H9 (cell line): ENCODE measurements around the gene SERINC1. TPM values are rescaled to one million over a fixed set of nuclear protein-coding genes. Genes with fewer than 3 reads are reported as not detected.

Source experiments
- DNase-seq: peaks from one replicate; pipeline ENCODE4 v3.0.0-alpha.2; 2017
- H2AFZ ChIP-seq: one replicate; pipeline ENCODE4 v1.6.1; 2013; ENCODE audit warnings: mild to moderate bottlenecking, low read length, control low read depth, moderate library complexity
- H2AK5ac ChIP-seq: 2 replicates; pipeline ENCODE4 v1.6.1; 2013; ENCODE audit warnings: low read length, control low read depth, mixed read lengths; ENCODE audit not compliant: insufficient read length
- H2BK120ac ChIP-seq: one replicate; pipeline ENCODE4 v1.6.1; 2013; ENCODE audit warnings: low read depth, mild to moderate bottlenecking, low read length, control low read depth, inconsistent platforms; ENCODE audit not compliant: poor library complexity, severe bottlenecking
- H2BK12ac ChIP-seq: 2 replicates; pipeline ENCODE4 v1.6.1; 2013; ENCODE audit warnings: low read length, control low read depth, mixed read lengths, low read depth; ENCODE audit not compliant: insufficient read length
- H2BK15ac ChIP-seq: 2 replicates; pipeline ENCODE4 v1.6.1; 2013; ENCODE audit warnings: low read depth, low read length, control low read depth
- H2BK20ac ChIP-seq: one replicate; pipeline ENCODE4 v1.6.1; 2013; ENCODE audit warnings: low read depth, mild to moderate bottlenecking, low read length, control low read depth, inconsistent platforms; ENCODE audit not compliant: poor library complexity, severe bottlenecking
- H2BK5ac ChIP-seq: 2 replicates; pipeline ENCODE4 v1.6.1; 2013; ENCODE audit warnings: low read length, control low read depth, mixed read lengths; ENCODE audit not compliant: insufficient read length
- H3K14ac ChIP-seq: 2 replicates; pipeline ENCODE4 v1.6.1; 2013; ENCODE audit warnings: low read length, control low read depth; ENCODE audit not compliant: insufficient read depth
- H3K18ac ChIP-seq: 2 replicates; pipeline ENCODE4 v1.6.1; 2013; ENCODE audit warnings: low read depth, mild to moderate bottlenecking, mixed read lengths, low read length, control low read depth; ENCODE audit not compliant: insufficient read length
- H3K23ac ChIP-seq: 2 replicates; pipeline ENCODE4 v1.6.1; 2013; ENCODE audit warnings: low read length, control low read depth, mixed read lengths, low read depth; ENCODE audit not compliant: insufficient read length
- H3K23me2 ChIP-seq: 2 replicates; pipeline ENCODE4 v1.6.1; 2013; ENCODE audit warnings: low read depth, mild to moderate bottlenecking, mixed read lengths, low read length, control low read depth; ENCODE audit not compliant: insufficient read length, poor library complexity, severe bottlenecking
- H3K27ac ChIP-seq: 2 replicates; pipeline ENCODE4 v1.5.1; 2013; ENCODE audit warnings: low read length, control low read depth, mixed read lengths, low read depth; ENCODE audit not compliant: insufficient read length
- H3K27me3 ChIP-seq: 2 replicates; pipeline ENCODE4 v1.6.1; 2013; ENCODE audit warnings: low read length, control low read depth, inconsistent platforms; ENCODE audit not compliant: insufficient read depth
- H3K4ac ChIP-seq: 2 replicates; pipeline ENCODE4 v1.6.1; 2013; ENCODE audit warnings: low read depth, mild to moderate bottlenecking, control low read depth, inconsistent platforms, low read length, moderate library complexity
- H3K4me1 ChIP-seq: 2 replicates; pipeline ENCODE4 v1.6.1; 2013; ENCODE audit warnings: low read length, control low read depth, inconsistent platforms; ENCODE audit not compliant: insufficient read depth
- H3K4me2 ChIP-seq: 2 replicates; pipeline ENCODE4 v1.6.1; 2013; ENCODE audit warnings: low read length, control low read depth, mixed read lengths; ENCODE audit not compliant: insufficient read length, insufficient read depth
- H3K56ac ChIP-seq: 2 replicates; pipeline ENCODE4 v1.6.1; 2013; ENCODE audit warnings: low read depth, mild to moderate bottlenecking, mixed read lengths, low read length, control low read depth; ENCODE audit not compliant: insufficient read length
- H3K79me1 ChIP-seq: 2 replicates; pipeline ENCODE4 v1.6.1; 2013; ENCODE audit warnings: low read depth, mild to moderate bottlenecking, moderate library complexity, low read length, control low read depth, inconsistent platforms; ENCODE audit not compliant: insufficient read depth, poor library complexity, severe bottlenecking
- H3K79me2 ChIP-seq: 2 replicates; pipeline ENCODE4 v1.6.1; 2013; ENCODE audit warnings: low read length, control low read depth, inconsistent platforms; ENCODE audit not compliant: insufficient read depth
- H3K9ac ChIP-seq: 2 replicates; pipeline ENCODE4 v1.6.1; 2013; ENCODE audit warnings: low read length, control low read depth, mixed read lengths; ENCODE audit not compliant: insufficient read length; ENCODE audit errors: extremely low read depth
- H3K9me3 ChIP-seq: one replicate; pipeline ENCODE4 v1.6.1; 2013; ENCODE audit warnings: low read depth, low read length, inconsistent platforms; ENCODE audit not compliant: control insufficient read depth
- H3T11ph ChIP-seq: one replicate; pipeline ENCODE4 v1.6.1; 2013; ENCODE audit warnings: mild to moderate bottlenecking, low read length, control low read depth, inconsistent platforms
- H4K20me1 ChIP-seq: one replicate; pipeline ENCODE4 v1.6.1; 2013; ENCODE audit not compliant: control insufficient read depth, insufficient read length, insufficient read depth
- H4K5ac ChIP-seq: 2 replicates; pipeline ENCODE4 v1.6.1; 2013; ENCODE audit warnings: low read depth, mild to moderate bottlenecking, mixed read lengths, low read length, control low read depth; ENCODE audit not compliant: insufficient read length
- H4K8ac ChIP-seq: replicated peaks from 2 replicates; pipeline ENCODE4 v1.6.1; 2013; ENCODE audit warnings: low read length, control low read depth, mixed read lengths, low read depth; ENCODE audit not compliant: insufficient read length
- H4K91ac ChIP-seq: 2 replicates; pipeline ENCODE4 v1.6.1; 2013; ENCODE audit warnings: low read depth, mild to moderate bottlenecking, moderate library complexity, mixed read lengths, low read length, control low read depth; ENCODE audit not compliant: insufficient read length
- H3K27ac Mint-ChIP-seq, 3 experiments: 2 replicates in 2 of 3; 3 replicates in 1 of 3; pipeline ENCODE4 v1.8.0; 2020 to 2021; ENCODE audit warnings: mixed read lengths in 3 of 3, mild to moderate bottlenecking in 1 of 3, moderate library complexity in 1 of 3
- H3K27me3 Mint-ChIP-seq: 2 replicates; pipeline ENCODE4 v1.8.0; 2021; ENCODE audit warnings: low read depth, mild to moderate bottlenecking, moderate library complexity, mixed read lengths
- H3K36me3 Mint-ChIP-seq, 3 experiments: 2 replicates in 2 of 3; 3 replicates in 1 of 3; pipeline ENCODE4 v1.8.0; 2020 to 2021; ENCODE audit warnings: low read depth in 3 of 3, mixed read lengths in 3 of 3; ENCODE audit not compliant: insufficient read depth in 1 of 3
- H3K4me1 Mint-ChIP-seq, 2 experiments: 2 replicates each; pipeline ENCODE4 v1.8.0; 2020; ENCODE audit warnings: mixed read lengths in 2 of 2
- H3K4me3 Mint-ChIP-seq, 2 experiments: 2 replicates in 1 of 2; 3 replicates in 1 of 2; pipeline ENCODE4 v1.8.0; 2020 to 2021; ENCODE audit warnings: mild to moderate bottlenecking in 2 of 2, mixed read lengths in 2 of 2, moderate library complexity in 1 of 2
- H3K9me3 Mint-ChIP-seq, 2 experiments: 2 replicates in 1 of 2; 3 replicates in 1 of 2; pipeline ENCODE4 v1.8.0; 2020; ENCODE audit warnings: mild to moderate bottlenecking in 2 of 2, mixed read lengths in 2 of 2, moderate library complexity in 1 of 2
- CTCF ChIP-seq: fragments of 200-600 bp; sonication (generic); conservative IDR thresholded peaks from 3 replicates; pipeline ENCODE4 v1.8.0; 2021; ENCODE audit warnings: antibody characterized with exemption, mild to moderate bottlenecking
- WGBS: extraction: QIAGEN DNeasy Blood & Tissue Kit; methylation state at CpG from one replicate; pipeline ENCODE4 v1.1.7; 2013; ENCODE audit warnings: missing lambda C conversion rate, low lambda C conversion rate, mixed read lengths; ENCODE audit not compliant: insufficient read length; ENCODE audit errors: extremely low coverage; 5-methylcytosine and 5-hydroxymethylcytosine counted together
- total RNA-seq: library from RNA; stranded (reverse); gene quantifications from 2 replicates; pipeline ENCODE4 v1.2.1, GENCODE V29; 2021

SERINC1 gene
- total RNA-seq, 1 experiment from 2014 or later, result 48.4 TPM

GRCh38 chr6:122445274-122445673 is 26.3 kb downstream of the SERINC1 start:
- H3K27me3 ChIP-seq, result no peaks in the 10 kb centered on the region
- H4K5ac ChIP-seq, result no peak overlapping the region
- no peak overlapping the region for H2AK5ac ChIP-seq
- H3K27ac ChIP-seq, result no peak overlapping the region
- no peak overlapping the region for H3K4ac ChIP-seq
- no peaks in the 10 kb centered on the region for H3K4me1 ChIP-seq
- H4K20me1 ChIP-seq, result no peaks in the 10 kb centered on the region
- no peaks in the 10 kb centered on the region for H3K4me1 Mint-ChIP-seq
- H3K79me1 ChIP-seq, result no peaks in the 10 kb centered on the region
- no peak overlapping the region for H3K18ac ChIP-seq
- no peak overlapping the region for H3K14ac ChIP-seq
- H2BK20ac ChIP-seq, result no peak overlapping the region
- H3K9ac ChIP-seq, result no peak overlapping the region
- H3K9me3 Mint-ChIP-seq, result peaks cover 6 to 7% of the 10 kb centered on the region in 2 experiments; a peak in 4 of 5 replicates
- no peak overlapping the region for H4K8ac ChIP-seq
- H2BK120ac ChIP-seq, result no peak overlapping the region
- no peaks in the 10 kb centered on the region for H3K23me2 ChIP-seq
- H2BK12ac ChIP-seq, result no peak overlapping the region
- no peak for TF ChIP-seq CTCF
- H2BK5ac ChIP-seq, result no peak overlapping the region
- no peak overlapping the region for H3T11ph ChIP-seq
- H3K4me3 Mint-ChIP-seq, result no peak overlapping the region
- no peaks in the 10 kb centered on the region for H3K9me3 ChIP-seq
- H3K27ac Mint-ChIP-seq, result no peak overlapping the region
- H3K36me3 Mint-ChIP-seq, result peaks cover 14 to 49% (median 49%) of the 10 kb centered on the region in 3 experiments
- no peak overlapping the region for H2AFZ ChIP-seq
- no peak for DNase-seq
- no peak overlapping the region for H3K23ac ChIP-seq
- H3K4me2 ChIP-seq, result no peak overlapping the region
- H3K27me3 Mint-ChIP-seq, result no peaks in the 10 kb centered on the region
- no peak overlapping the region for H3K56ac ChIP-seq
- H3K79me2 ChIP-seq, result no peaks in the 10 kb centered on the region
- no peak overlapping the region for H2BK15ac ChIP-seq
- H4K91ac ChIP-seq, result no peak overlapping the region
- no CpG with 5 or more reads among the region's 1 CpG for WGBS
